Large intestine (tissue), 3 donors: Measurements from ENCODE around the gene KDM4B. TPM values are rescaled to one million over a fixed set of nuclear protein-coding genes. Genes with fewer than 3 reads are reported as not detected.

ENCODE experiments used
- DNase-seq, 2 donors: peaks; one replicate each; pipeline versions ENCODE4 v3.0.0 to v3.0.0-alpha.2; 2013
- H3K27ac ChIP-seq: one replicate; pipeline ENCODE4 v1.5.1; 2013; ENCODE audit warnings: low read length
- H3K27me3 ChIP-seq: 2 replicates; pipeline ENCODE4 v1.6.1; 2013; ENCODE audit warnings: low read length; ENCODE audit not compliant: control insufficient read depth, insufficient read depth
- H3K36me3 ChIP-seq: 2 replicates; pipeline ENCODE4 v1.6.1; 2013; ENCODE audit warnings: low read length; ENCODE audit not compliant: control insufficient read depth, insufficient read depth
- H3K4me1 ChIP-seq: one replicate; pipeline ENCODE4 v1.6.1; 2013; ENCODE audit warnings: low read length; ENCODE audit not compliant: control insufficient read depth, insufficient read depth
- H3K4me3 ChIP-seq: one replicate; pipeline ENCODE4 v1.5.1; 2013; ENCODE audit warnings: low read length
- H3K9me3 ChIP-seq: one replicate; pipeline ENCODE4 v1.6.1; 2013; ENCODE audit warnings: mild to moderate bottlenecking, low read depth, low read length, moderate library complexity; ENCODE audit not compliant: control insufficient read depth
- WGBS: methylation state at CpG from one replicate; pipeline ENCODE4 v1.1.5; 2013; ENCODE audit warnings: low lambda C conversion rate; ENCODE audit not compliant: insufficient coverage; 5-methylcytosine and 5-hydroxymethylcytosine counted together
- polyA plus RNA-seq: library from polyadenylated mRNA; unstranded; fragments of 120-200 nt; gene quantifications from one replicate; pipeline ENCODE4 v1.2.1, GENCODE V29; 2013

KDM4B gene
- polyA plus RNA-seq, 1 donor, result 13.7 TPM

DNA sequence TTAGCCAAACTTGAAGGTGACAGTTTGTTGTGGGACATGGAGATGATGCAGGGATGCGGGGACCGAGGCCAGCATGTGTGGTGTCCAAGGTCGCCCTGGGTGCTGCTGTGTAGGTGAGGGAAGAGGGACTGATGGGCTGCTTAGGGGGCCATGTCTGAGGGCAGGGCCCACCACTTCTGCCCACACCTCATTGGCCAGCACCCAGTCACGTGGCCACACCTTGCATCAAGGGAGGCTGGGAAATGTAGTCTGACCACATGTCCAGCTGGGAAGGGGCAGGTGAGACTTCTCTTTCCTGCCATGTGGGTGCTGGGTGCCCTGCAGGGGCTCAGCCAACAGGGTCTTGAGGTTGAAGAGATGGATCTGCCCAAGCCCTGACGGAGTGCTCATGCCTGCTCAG, 88.9 kb downstream of the KDM4B start:
- H3K4me1 ChIP-seq, result no peaks in the 10 kb centered on the region
- peaks cover 8% of the 10 kb centered on the region for H3K9me3 ChIP-seq
- H3K4me3 ChIP-seq, result no peak overlapping the region
- whole genome bisulfite sequencing, result no CpG with 5 or more reads among the region's 5 CpGs
- no peaks in the 10 kb centered on the region for H3K27me3 ChIP-seq
- DNase-seq, result no peak
- H3K27ac ChIP-seq, result no peak overlapping the region
- H3K36me3 ChIP-seq, result peaks cover 14% of the 10 kb centered on the region

DNA sequence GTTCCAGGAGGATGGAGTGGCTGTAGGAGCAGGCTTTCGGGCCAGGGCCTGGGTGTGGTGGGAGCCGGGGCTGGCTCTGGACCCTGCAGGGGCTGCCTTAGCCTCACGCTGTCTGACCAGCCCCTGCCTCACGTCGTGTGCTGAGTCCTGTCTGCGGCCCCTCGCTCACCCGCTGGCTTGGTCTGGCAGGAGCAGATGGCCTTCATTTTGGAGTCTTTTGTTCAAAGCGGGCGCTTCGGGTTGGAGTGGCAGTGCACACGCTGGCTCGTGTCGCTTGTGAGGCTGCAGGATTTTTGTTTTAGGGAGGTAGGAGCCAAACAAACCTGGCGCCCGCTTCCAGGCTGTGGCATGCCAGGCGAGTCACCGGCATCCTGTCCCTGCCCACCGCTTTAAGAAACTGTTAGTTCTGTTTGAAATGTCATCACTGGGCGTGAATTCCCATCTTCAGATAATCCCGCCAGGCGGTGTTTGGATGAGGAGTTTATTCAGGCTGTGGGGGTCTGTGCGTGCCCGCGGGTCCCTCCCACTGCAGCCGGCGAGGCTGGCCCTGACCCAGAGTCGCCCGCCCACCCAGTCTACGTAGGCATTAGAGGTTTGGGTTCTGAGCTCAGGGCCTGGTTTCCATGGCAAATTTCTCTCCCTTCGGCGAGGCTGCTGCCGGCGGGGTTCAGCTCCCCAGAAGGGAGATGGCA, 89.8 kb downstream of the KDM4B start:
- H3K4me1 ChIP-seq, result no peaks in the 10 kb centered on the region
- WGBS, result no CpG with 5 or more reads among the region's 34 CpGs
- H3K36me3 ChIP-seq, result peaks cover 21% of the 10 kb centered on the region
- no peak overlapping the region for H3K4me3 ChIP-seq
- H3K9me3 ChIP-seq, result peaks cover 8% of the 10 kb centered on the region
- H3K27ac ChIP-seq, result no peak overlapping the region
- H3K27me3 ChIP-seq, result no peaks in the 10 kb centered on the region
- DNase-seq, result no peak

DNA sequence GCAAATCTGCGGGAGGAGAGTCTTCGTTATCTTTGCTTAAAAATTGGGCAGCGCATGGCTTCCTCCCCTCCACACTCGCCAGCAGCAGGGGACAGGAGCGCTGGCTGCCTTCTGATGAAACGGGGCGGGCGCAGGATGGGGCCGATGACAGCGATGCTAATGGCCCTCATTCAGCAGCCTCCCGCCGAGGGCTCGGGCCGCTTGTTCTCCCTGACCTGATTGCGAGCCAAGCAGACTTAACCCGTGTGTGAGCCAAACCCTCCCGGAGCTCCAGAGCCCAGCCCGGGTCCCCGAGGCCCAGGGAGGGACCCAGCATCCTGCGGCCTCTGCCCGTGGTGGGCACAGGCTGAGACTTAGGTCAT, 90.3 kb downstream of the KDM4B start:
- Histone ChIP-seq H3K9me3 (peaks cover 8% of the 10 kb centered on the region), H3K27me3 (no peaks in the 10 kb centered on the region), H3K4me1 (no peaks in the 10 kb centered on the region), H3K4me3 (no peak overlapping the region), H3K27ac (no peak overlapping the region), H3K36me3 (peaks cover 23% of the 10 kb centered on the region)
- no CpG with 5 or more reads among the region's 21 CpGs for WGBS
- DNase-seq, result no peak

DNA sequence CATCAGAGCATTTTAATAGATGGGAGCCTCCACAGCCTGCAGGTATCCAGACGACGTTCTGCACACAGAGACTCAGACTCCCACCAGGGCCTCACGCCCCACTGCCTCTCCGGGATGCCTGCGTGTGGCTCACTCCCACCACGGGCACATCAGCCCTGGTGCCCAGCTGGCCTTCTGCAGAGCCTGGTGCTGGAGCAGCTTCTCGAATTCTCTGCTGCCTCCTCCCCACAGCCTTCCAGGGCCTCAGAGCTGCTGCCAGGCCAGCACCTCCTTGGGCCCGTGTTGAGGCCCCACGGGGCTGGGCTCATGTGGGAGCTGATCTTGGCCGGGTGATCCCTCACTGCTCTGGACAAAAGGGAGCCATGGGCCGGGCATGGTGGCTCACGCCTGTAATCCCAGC, 90.9 kb downstream of the KDM4B start:
- H3K27ac ChIP-seq, result no peak overlapping the region
- no peak for DNase-seq
- H3K27me3 ChIP-seq, result no peaks in the 10 kb centered on the region
- no peak overlapping the region for H3K4me3 ChIP-seq
- no CpG with 5 or more reads among the region's 12 CpGs for WGBS
- peaks cover 8% of the 10 kb centered on the region for H3K9me3 ChIP-seq
- H3K36me3 ChIP-seq, result peaks cover 23% of the 10 kb centered on the region
- no peaks in the 10 kb centered on the region for H3K4me1 ChIP-seq

DNA sequence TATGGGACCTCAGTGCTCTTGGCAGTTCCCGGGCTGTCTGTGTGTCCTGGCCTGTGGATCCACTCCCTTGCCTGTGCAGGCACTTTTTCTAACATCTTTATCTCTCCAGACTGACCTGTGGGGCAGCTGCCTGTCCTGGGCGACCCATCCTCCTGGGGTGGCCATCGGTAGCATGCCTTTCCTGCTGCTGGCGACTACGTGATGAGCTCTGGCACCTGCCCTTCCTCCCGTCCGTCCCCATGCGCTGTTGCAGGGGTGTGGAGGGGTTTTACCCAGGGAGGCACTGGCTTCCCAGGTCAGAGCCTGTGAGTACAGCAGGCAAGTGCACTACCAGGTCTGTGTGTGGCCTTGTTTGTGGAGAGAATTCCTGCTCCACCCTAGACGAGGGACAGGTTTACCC, 93.3 kb downstream of the KDM4B start:
- H3K9me3 ChIP-seq, result peaks cover 8% of the 10 kb centered on the region
- no peak overlapping the region for H3K4me3 ChIP-seq
- no peaks in the 10 kb centered on the region for H3K27me3 ChIP-seq
- no peaks in the 10 kb centered on the region for H3K4me1 ChIP-seq
- peaks cover 26% of the 10 kb centered on the region for H3K36me3 ChIP-seq
- DNase-seq, result no peak
- H3K27ac ChIP-seq, result no peak overlapping the region
- 100% methylated on average over 1 of the region's 9 CpGs for WGBS

DNA sequence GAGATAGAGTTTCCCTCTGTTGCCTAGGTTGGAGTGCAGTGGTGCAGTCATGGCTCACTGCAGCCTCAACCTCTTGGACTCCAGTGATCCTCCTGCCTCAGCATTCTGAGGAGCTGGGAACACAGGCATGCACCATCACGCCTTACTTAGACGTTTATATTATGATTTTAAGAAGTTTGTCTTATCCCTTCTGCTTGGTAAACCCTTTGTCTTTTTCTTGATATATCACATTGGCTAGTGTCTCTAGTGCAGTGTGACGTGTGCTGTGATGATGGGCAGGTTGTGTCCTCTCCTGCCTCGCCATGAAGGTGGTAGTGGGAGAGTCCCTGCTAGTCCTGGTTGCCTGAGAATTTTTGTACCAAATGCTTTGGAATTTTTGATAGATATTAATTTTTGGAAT, 93.9 kb downstream of the KDM4B start:
- no CpG with 5 or more reads among the region's 4 CpGs for WGBS
- no peak for DNase-seq
- H3K27ac ChIP-seq, result no peak overlapping the region
- peaks cover 23% of the 10 kb centered on the region for H3K36me3 ChIP-seq
- peaks cover 8% of the 10 kb centered on the region for H3K9me3 ChIP-seq
- H3K4me1 ChIP-seq, result peaks cover 2% of the 10 kb centered on the region
- no peak overlapping the region for H3K4me3 ChIP-seq
- no peaks in the 10 kb centered on the region for H3K27me3 ChIP-seq

DNA sequence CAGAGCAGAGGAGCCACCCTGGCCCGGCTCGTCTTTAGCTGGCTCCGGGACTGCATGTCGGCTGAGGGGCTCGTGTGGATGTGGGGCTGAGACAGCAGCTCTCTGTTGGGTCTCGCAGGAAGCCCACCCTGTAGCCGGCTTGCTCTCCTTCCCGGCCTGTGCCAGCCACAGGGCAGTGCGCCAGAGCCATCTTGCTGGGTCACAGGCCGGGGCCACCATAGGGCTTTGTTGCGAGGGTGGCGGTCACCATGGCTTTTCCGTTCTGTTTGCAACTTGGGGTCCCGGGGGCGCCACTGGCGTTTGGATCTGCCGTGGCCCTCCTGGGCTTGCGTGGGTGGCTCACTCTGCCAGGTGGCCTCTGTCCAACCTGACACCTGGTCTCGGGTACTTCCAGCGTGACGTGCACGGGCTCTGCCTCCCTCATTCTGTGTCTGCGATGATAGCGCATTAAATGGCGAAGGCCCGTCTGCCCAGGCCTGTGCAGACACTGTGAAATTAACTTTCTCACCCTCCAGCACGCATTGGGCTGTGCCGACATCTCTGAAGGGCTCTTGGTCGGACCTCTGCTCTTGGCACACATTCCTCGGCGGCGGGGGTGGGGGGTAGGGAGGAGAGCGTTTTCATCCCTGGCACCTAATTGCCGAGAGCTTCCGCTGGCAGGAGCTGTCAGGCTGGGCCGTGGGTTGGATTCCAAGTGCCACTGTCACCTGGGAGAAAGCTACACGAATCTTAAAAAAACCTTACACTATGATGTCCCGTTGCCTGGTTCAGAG, 95.1 kb downstream of the KDM4B start:
- H3K27me3 ChIP-seq, result no peaks in the 10 kb centered on the region
- H3K36me3 ChIP-seq, result peaks cover 23% of the 10 kb centered on the region
- no peak for DNase-seq
- no CpG with 5 or more reads among the region's 38 CpGs for WGBS
- no peak overlapping the region for H3K4me3 ChIP-seq
- peaks cover 2% of the 10 kb centered on the region for H3K4me1 ChIP-seq
- H3K9me3 ChIP-seq, result peaks cover 8% of the 10 kb centered on the region
- H3K27ac ChIP-seq, result no peak overlapping the region

DNA sequence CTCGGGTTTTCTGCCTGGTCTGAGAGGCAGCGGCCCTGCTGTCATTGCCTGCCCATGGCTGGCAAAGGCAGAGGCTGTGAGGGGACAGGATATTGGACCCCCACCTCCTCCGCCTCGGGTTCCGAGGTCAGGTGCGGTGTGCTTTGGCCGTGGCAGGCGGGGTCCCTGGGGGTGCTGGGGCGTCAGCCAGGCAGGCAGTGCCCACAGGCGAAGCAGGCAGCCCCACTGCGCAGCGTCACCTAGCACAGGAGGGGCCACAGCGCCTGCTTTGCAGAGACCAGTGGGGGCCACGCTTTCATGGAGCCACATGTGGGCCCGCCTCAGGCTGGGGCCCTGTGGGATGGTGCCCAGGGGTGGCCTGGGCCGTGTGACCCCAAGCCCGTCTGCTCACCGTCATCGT, 96.0 kb downstream of the KDM4B start:
- no CpG with 5 or more reads among the region's 19 CpGs for WGBS
- H3K27me3 ChIP-seq, result no peaks in the 10 kb centered on the region
- DNase-seq, result no peak
- H3K4me1 ChIP-seq, result peaks cover 2% of the 10 kb centered on the region
- peaks cover 21% of the 10 kb centered on the region for H3K36me3 ChIP-seq
- H3K27ac ChIP-seq, result no peak overlapping the region
- peaks cover 8% of the 10 kb centered on the region for H3K9me3 ChIP-seq
- no peak overlapping the region for H3K4me3 ChIP-seq

DNA sequence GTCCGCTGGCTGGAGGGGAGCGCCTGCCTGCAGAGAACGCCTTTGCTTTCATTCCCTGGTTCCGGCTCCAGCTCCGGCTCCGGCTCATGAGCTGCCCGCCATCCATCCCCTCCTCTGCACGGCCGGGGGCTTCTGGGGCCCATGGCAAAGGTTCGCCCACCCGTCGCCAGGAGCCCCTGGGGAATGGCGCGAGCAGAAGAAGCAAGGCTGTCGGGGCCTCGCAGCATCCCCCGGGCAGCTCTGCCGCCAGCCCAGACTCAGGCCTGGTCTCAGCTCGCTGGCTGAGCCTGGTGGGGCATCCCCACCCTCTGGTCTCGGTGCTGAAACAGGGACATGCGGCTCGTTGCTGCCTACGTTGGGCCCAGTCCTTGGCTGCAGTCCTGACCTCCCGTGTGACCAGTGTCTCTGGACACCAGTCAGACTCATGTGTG, 96.8 kb downstream of the KDM4B start:
- no peaks in the 10 kb centered on the region for H3K27me3 ChIP-seq
- no peak overlapping the region for H3K27ac ChIP-seq
- DNase-seq, result no peak
- H3K9me3 ChIP-seq, result peaks cover 8% of the 10 kb centered on the region
- H3K36me3 ChIP-seq, result peaks cover 21% of the 10 kb centered on the region
- H3K4me1 ChIP-seq, result peaks cover 2% of the 10 kb centered on the region
- no CpG with 5 or more reads among the region's 24 CpGs for WGBS
- H3K4me3 ChIP-seq, result no peak overlapping the region

DNA sequence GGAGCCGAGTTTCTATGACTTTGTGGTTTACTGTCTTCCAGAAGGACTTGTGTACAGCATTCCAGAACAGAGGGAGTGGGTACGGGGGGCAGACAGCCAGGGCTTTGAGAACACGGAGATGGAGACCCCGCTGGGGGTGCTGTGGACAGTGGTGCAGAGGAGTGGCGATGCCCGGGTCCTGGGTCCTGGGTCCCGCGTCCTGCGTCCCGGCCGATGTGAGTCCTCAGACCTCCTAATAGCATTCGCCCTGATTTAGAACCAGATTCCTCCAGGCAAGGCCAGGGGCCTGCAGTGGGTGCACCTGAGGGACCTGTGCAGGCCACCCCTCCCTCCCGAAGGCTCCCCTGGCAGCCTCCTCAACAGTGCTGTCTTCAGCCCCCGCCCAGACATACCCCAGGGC, 97.9 kb downstream of the KDM4B start:
- Histone ChIP-seq H3K36me3 (peaks cover 23% of the 10 kb centered on the region), H3K27me3 (no peaks in the 10 kb centered on the region), H3K4me1 (peaks cover 2% of the 10 kb centered on the region), H3K4me3 (no peak overlapping the region), H3K27ac (no peak overlapping the region), H3K9me3 (peaks cover 6% of the 10 kb centered on the region)
- no peak for DNase-seq
- no CpG with 5 or more reads among the region's 14 CpGs for WGBS

DNA sequence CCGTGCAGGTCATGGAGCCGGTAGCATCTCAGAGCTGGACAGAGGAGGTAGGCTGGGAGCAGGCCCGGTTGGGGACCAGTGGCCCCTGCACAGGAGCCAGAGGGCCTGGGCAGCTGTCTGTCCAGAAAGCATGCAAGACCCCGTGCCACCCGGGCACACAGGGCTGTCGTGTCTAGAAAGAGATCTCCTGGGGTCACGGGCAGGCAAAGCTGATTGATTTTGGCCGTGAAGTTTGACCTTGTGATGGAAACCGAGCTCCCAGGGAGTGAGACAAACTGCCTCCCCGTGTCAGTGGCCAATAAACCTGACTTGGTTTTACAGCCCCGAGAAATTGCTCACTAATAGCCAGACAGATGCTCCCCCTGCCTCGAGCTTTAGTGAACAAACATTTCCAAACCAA, 98.8 kb downstream of the KDM4B start:
- peaks cover 19% of the 10 kb centered on the region for H3K36me3 ChIP-seq
- no peak for DNase-seq
- no peaks in the 10 kb centered on the region for H3K9me3 ChIP-seq
- H3K4me1 ChIP-seq, result peaks cover 2% of the 10 kb centered on the region
- no peak overlapping the region for H3K4me3 ChIP-seq
- H3K27ac ChIP-seq, result no peak overlapping the region
- no CpG with 5 or more reads among the region's 12 CpGs for WGBS
- H3K27me3 ChIP-seq, result no peaks in the 10 kb centered on the region
